Keratinocyte (primary cell): Measurements from ENCODE around the gene USP48.

Experiments used
- EZH2 ChIP-seq: IDR thresholded peaks from one replicate; pipeline ENCODE4 v1.6.1; 2012; ENCODE audit warnings: inconsistent platforms, mild to moderate bottlenecking, low read length, moderate library complexity
- TF ChIP-seq, protein P1 (sequence below), 3 experiments: IDR thresholded peaks in 1 of 3; conservative IDR thresholded peaks in 1 of 3; optimal IDR thresholded peaks in 1 of 3; 2 replicates in 2 of 3; 3 replicates in 1 of 3; pipeline versions ENCODE3 to v1.5.1; 2011; ENCODE audit warnings: low read length in 3 of 3, mild to moderate bottlenecking in 3 of 3, moderate library complexity in 2 of 3, control low read depth in 1 of 3, inconsistent platforms in 1 of 3; ENCODE audit not compliant: insufficient read depth in 2 of 3; ENCODE audit errors: extremely low read depth in 1 of 3

DNA sequence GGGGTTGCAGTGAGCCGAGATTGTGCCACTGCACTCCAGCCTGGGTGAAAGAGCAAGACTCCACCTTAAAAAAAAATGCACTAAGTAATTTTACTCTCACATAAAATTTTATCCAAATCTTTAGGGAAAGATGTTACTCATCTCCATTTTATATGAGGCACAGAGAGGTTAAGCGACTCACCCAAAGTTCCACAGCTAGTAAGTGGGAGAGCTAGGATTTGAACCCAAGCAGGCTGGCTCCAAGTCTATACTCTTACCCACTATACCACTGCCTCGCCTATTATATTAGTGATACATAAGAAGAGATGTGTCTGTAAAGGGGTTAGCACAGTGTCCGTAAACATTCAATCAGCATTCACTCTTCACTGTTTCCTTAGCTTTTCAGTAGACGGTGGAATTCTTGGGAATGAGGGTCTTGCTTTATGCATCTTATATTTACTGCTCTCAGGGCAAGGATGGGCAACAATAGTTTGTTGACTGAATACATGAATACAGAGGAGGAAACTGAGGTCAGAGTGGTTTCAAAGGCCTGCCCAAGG, 44.3 kb upstream of the USP48 start:
- TF ChIP-seq, protein P1, sequence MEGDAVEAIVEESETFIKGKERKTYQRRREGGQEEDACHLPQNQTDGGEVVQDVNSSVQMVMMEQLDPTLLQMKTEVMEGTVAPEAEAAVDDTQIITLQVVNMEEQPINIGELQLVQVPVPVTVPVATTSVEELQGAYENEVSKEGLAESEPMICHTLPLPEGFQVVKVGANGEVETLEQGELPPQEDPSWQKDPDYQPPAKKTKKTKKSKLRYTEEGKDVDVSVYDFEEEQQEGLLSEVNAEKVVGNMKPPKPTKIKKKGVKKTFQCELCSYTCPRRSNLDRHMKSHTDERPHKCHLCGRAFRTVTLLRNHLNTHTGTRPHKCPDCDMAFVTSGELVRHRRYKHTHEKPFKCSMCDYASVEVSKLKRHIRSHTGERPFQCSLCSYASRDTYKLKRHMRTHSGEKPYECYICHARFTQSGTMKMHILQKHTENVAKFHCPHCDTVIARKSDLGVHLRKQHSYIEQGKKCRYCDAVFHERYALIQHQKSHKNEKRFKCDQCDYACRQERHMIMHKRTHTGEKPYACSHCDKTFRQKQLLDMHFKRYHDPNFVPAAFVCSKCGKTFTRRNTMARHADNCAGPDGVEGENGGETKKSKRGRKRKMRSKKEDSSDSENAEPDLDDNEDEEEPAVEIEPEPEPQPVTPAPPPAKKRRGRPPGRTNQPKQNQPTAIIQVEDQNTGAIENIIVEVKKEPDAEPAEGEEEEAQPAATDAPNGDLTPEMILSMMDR (optimal IDR thresholded peaks at IDR 0.05 in 1 of 3, IDR thresholded peaks at IDR 0.05 in 1 of 3, conservative IDR thresholded peaks at IDR 0.05 in 1 of 3; ENCODE audit: extremely low read depth in 1 of 3, insufficient read depth in 2 of 3, low read length in 3 of 3) = no peak
- TF ChIP-seq EZH2 = no peak
